Measurements from ENCODE around the gene AZU1.
A peak's percentile ranks its signal among the peaks of the same experiment; 100 is the strongest.

The AZU1 gene

DNA sequence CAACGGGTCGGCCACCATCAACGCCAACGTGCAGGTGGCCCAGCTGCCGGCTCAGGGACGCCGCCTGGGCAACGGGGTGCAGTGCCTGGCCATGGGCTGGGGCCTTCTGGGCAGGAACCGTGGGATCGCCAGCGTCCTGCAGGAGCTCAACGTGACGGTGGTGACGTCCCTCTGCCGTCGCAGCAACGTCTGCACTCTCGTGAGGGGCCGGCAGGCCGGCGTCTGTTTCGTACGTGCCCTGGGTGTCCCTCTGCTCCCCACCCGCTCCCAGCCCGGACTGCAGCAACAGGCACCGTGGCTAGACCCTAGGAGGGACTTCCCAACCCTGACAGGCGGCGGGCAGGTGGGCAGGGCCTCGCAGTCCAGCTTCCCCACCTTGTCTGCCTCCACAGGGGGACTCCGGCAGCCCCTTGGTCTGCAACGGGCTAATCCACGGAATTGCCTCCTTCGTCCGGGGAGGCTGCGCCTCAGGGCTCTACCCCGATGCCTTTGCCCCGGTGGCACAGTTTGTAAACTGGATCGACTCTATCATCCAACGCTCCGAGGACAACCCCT, 28.0 kb downstream of the AZU1 start:
- DNase-seq, result no peak

DNA sequence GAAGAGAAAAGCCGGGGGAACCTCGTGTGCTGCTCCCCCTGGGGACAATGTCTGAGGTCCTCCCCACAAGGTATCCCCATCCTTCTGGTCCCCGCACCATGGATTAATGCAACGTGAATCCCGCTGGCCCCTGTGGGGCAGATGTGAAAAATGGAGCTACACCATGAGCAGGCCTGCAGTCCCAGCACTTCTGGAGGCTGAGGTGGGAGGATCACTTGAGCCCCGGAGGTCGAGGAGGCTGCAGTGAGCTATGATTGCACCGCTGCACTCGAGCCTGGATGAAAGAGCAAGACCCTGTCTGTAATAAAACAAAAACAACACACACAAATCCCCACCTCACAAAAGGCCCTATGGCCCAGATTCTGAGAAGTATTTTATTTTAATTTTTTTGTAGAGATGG, 30.6 kb downstream of the AZU1 start:
- DNase-seq, result no peak

DNA sequence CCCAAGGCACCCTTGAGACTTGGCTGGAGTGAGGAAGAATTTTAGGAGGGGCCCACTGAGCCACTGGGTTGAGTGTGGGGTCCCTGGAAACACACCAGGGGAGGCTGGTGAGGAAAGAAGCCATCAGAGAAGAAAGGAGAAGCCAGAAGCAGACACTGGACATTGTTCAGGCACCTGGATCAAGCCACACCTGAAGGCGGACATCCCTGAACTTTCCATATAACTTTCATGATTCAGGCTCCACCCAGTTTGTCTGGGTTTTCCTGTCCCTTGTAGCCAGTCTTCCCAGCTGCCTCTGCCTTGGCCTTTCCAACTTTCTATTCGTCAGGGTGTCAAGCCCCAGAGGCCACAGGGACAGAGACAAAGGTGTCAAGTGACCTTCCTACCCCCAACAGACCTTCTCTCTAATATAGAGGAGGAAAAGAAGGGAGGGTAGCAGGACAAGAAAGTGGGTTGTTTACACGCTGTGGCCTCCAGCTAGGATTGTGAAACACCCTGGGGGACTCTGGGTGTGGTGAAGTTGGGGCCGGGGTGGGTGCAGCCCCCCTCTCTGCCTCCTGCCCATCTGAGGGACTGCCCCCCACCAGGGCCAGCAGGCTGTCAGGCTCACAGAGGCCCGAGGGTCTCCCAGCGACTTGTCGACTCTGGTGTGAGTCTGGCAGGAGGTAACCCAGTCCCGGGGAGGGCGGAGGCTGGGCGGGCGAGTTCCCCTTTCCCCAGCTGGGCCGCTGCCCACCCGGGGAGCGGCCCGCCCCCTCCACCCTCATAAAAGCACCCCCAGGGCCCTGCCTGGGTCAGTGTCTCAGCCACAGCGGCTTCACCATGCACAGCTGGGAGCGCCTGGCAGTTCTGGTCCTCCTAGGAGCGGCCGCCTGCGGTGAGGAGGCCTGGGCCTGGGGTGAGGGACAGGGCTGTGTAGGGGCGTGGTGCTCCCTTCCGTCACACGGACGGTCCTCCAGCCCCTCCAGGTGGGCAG, 31.5 kb downstream of the AZU1 start, which contains the start of gene CFD:
TSS of gene CFD (plus strand) at position 797 of the 976 bp plus-strand sequence. CDS start at position 823, 26 bp downstream.
- no peak for DNase-seq

DNA sequence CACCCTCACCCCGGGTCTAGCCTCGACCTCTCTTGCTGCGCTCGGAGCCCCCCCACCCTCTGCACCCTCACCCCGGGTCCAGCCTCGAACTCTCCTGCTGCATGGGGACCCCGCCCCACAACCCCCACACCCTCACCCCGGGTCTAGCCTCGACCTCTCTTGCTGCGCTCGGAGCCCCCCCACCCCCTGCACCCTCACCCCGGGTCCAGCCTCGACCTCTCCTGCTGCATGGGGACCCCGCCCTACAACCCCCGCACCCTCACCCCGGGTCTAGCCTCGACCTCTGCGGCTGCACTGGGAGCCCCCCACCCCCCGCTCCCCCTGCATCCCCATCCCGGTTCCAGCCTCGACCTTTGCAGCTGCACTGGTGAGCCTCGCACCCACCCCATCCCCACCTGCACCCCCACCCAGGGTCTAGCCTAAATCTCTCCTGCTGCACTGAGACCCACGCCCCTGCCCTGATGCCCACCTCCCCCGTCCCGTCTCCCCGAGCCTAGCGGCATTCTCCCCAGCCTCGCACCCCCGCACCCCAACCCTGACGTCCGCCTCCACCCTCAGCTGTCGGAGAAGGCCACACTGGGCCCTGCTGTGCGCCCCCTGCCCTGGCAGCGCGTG, 33.6 kb downstream of the AZU1 start:
- no peak for DNase-seq

DNA sequence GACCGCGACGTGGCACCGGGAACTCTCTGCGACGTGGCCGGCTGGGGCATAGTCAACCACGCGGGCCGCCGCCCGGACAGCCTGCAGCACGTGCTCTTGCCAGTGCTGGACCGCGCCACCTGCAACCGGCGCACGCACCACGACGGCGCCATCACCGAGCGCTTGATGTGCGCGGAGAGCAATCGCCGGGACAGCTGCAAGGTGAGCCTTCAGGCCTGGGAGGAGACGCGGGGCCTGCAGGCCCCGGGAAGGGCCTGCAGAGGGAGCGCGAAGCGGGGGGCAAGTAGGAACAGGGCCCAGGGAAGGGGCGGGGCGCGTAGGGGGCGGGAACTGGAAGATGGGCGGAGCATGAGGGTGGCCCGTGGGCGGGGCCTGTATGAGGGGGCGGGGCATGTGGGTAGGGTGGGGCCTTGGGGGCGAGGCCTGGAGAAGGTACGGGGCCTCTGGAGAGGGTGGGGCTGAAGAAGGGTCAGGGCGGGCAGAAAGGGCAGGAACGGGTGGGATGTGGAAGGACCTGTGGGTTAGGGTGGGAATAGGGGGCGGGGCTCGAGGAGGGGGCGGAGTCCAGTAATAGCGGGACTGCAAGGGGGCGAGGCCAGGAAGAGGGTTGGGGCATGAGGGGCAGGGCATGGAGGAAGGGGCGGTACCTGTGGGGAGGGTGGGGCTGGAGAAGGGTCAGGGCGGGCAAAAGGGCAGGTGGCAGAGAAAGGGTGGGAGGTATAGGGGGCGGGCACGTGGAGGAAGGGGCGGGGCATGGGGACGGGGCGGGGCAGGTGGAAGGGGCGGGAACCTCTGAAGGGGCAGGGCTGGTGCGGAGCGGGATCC, 34.3 kb downstream of the AZU1 start:
- DNase-seq, result no peak

DNA sequence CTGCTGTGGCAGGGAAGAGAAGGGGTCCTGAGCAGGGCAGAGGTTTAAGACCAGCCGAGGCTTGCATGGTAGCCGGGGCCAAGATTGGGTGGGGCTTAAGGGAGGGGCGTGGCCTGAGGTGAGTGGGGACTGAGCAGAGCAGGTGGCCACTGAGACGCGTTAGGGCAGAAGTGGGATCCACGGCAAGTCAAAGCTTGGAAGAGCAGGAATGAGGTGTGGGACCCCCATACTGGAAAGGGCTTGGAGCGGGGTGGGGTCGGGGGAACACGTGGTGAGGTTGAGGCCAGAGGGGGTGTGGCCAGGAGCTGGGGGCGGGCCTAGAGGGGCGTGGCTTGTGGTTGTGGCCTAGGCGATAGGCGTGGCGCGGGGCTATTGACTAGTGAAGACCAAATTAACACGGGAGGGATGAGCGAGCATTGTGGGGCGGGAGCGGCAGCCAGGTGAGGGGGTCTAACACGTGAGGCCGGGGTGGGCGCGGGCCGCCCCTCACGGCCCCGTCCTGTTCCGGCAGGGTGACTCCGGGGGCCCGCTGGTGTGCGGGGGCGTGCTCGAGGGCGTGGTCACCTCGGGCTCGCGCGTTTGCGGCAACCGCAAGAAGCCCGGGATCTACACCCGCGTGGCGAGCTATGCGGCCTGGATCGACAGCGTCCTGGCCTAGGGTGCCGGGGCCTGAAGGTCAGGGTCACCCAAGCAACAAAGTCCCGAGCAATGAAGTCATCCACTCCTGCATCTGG, 35.1 kb downstream of the AZU1 start:
- DNase-seq, result no peak

DNA sequence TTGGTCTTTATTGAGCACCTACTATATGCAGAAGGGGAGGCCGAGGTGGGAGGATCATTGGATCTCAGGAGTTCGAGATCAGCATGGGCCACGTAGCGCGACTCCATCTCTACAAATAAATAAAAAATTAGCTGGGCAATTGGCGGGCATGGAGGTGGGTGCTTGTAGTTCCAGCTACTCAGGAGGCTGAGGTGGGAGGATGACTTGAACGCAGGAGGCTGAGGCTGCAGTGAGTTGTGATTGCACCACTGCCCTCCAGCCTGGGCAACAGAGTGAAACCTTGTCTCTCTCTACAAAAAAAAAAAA, 35.6 kb downstream of the AZU1 start:
- DNase-seq, result no peak

DNA sequence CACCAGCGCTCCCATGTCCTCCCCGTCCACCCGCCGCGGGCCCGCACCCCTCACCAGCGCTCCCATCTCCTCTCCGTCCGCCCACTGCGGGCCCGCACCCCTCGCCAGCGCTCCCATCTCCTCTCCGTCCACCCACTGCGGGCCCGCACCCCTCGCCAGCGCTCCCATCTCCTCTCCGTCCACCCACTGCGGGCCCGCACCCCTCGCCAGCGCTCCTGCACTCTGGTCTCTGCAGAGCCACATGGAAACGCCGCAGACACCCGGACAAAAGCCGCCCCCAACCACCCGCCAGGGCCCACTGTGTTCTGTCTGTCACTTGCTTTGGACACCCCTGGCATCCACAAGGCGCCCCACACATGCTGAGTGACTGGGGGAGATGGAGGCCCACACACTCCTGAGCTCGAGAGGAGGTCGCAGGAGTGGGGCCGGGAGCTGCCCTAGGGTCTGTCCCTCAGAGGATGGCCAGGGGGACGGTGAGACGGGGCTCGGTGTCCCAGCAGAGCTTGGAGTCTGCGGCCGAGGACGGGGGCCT, 39.2 kb downstream of the AZU1 start:
- DNase-seq, result no peak

DNA sequence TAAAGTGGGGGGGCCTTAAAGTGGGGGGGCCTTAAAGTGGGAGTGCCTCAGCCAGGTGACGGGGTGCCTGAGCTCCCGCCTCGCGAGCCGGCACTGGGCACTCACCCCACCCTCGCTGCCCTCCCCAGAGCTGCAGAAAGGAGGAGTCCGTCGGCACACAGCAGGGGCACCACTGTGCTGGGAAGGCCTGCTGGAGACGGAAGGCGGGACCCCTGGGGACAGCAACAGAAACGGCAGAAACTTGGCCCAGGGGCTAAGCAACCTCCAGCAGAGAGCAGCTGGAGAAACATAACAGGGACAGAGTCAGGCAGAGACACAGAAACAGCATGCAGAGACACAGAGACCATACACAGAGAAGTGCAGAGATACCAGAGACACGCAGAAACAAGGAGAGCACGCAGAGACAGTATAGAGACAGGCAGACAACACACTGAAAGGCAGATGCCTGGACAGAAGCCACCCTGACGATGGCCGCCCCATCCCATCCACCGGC, 39.7 kb downstream of the AZU1 start:
- no peak for DNase-seq

DNA sequence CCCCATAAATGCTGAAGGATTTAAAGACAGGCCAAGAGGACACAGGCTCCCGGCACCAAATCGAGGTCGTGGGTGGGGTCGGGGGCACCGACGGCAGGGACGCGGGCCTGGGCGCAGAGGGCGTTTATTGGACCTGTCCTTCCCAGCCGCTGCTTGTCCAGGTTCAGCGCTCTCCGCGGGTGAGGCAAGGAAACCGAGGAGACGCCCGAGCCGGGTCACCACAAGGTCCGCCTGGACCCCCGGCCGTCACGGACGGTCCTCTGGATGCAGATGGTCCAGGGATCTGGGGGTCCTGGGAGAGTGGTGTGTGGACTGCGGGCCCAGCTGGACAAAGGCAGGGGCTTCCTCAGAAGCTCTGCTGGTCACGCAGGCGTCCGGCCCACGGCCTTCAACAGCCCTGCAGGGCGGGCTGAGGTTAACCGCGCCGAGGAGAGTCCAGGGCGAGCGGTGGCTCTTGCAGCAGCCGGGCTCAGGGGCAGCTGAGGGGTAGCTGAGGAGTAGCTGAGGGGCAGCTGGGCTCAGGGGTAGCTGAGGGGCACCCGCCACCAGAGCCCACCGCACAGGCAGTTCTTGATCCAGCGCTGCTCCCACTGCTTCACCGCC, 40.3 kb downstream of the AZU1 start:
- DNase-seq, result no peak

DNA sequence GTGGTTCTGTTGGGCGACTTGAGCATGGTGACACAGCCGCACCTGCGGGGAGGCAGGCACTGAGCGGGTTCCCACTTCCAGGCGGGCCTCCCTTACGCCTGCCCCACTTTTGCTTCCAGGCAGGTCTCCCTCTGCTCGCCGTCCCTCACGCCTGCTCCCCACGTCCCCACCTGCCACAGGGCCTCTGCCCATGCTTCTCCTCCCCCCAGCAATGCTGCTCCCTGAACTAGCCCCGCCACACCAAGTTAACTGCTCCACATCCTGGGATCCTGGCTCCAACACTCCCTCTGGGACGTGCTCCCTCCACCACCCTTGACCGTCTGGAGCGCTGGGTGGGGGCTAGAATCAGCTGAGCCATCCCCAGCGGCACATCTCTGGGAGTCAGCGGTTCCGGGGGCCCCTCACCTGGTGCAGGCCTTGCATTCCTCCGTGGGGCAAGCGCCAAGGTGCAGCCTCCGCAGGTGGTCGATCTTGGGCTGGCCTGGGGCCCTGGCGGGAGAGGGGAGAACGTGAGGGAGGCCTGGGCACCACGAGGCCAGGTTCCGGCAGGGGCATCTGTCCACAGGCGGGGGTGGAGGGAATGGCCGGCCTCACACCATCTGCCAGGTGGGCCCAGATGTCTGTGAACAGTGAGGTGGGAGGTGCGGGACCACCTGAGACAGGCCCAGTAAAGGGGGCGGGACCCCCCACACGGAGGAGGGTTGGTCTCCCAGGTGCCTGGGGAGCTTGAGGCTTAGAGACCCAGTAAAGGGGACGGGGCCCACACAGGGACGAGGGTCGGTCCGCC, 41.0 kb downstream of the AZU1 start:
- no peak for DNase-seq

DNA sequence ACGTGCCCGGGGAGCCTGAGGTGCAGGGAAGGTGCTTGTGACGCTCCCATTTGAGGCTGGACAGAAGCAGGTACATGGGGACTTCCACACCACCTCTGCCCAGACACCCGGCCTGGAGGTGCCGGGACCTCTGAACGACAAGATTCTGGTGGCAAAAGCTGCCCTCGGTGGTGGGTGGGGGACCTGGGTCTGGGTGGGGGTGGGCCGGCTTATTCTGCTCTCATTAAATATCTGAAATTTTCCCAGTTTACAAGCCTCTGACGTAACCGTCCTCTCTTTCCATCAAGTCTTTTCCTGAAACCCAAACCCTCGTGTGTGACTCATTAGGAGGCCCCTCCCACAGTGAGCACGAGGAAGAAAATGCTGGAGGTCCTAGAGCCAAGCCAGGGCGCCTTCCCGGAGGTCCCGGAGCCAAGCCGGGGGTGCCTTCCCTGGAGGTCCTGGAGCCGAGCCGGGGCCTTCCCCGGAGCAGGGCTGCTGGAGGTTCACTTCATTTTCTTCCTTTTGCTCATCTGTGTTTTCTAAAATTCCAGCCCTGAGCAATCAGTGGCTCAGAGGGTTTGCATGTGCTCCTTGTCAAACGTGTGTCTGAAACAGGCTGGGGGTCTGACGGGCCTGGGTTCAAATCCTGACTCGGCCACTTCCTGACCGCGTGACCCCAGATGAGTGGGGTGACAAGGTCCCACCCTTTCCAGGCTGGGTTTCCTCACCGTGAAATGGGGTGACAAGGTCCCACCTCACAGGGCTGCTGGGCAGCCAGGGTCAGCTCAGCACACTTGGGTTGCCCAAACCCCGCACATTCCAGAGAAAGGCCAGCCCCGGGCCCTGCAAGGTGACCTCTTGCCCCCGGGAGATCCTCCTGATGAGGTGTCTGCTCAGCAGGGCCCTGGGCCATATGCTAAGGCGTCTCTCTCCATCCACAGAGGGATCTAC, 41.9 kb downstream of the AZU1 start:
- peak; percentile 90 for DNase-seq

DNA sequence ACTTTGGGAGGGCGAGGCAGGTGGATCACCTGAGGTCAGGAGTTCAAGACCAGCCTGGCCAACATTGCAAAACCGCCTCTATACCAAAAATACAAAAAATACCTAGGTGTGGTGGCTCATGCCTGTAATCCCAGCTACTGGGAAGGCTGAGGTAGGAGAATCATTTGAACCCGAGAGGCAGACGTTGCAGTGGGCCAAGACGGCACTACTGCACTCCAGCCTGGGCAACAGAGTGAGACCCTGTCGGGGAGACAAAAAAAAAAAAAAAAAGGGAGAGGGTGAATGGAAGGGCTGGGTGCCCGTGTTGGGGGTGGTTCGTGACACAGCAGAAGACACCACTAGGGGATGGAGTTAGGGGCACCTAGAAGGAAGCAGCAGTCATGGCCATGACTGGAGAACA, 42.7 kb downstream of the AZU1 start:
- no peak for DNase-seq

DNA sequence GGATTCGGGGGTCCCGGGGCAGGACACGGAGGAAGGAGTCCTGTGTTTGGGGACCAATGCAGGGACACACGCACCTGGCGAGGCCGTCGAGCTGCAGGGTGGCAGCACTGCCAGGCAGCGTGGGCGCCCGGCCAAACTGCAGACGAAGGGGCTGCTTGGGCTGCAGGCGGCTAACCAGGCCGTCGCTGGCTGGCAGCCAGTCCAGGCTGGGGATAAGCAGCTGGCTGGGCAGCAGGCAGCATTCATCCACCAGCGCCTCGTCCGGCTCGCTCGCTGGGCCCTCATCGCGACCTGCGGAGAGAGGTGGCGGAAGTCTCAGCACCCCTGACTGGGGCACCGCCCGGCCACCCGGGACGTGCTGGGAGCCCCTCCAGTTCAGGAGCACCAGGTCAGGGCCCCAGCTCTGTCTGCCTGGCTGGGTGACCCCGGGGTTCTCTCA, 43.3 kb downstream of the AZU1 start:
- DNase-seq, result no peak

DNA sequence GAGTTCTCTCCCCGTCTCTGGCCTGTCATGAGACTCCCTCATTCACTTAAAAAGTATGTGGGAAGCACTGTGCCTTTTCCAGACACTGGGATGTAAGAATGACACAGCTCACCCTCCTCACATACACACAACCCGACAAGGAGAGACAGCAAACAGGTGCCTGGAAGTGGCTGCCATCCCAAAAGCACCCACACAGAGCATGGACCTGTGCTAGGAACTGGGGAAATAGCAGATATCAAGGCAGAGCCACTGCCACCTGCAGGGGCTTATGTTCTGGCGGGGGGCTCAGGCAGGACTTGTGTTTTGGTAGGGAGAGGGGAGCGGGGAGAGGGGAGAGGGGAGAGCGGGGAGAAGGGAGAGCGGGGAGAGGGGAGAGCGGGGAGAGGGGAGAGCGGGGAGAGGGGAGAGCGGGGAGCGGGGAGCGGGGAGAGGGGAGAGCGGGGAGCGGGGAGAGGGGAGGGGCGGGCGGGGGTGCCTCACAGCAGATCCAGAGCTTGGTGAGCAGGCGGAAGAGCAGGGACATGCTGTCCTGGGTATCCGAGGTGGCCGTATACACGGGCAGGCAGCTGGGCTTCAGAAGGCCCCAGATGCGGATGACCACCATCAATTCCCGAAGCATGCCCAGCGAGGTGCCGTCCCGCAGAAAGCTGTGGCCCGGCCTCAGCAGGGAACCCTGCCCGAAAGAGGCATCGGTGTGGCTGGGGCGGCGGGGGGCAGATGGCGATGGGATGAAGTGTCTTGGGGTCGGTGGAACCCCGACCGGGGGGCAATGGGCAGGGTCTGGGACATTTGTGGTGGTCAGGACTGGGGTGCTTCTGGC, 44.0 kb downstream of the AZU1 start:
- DNase-seq, result no peak

DNA sequence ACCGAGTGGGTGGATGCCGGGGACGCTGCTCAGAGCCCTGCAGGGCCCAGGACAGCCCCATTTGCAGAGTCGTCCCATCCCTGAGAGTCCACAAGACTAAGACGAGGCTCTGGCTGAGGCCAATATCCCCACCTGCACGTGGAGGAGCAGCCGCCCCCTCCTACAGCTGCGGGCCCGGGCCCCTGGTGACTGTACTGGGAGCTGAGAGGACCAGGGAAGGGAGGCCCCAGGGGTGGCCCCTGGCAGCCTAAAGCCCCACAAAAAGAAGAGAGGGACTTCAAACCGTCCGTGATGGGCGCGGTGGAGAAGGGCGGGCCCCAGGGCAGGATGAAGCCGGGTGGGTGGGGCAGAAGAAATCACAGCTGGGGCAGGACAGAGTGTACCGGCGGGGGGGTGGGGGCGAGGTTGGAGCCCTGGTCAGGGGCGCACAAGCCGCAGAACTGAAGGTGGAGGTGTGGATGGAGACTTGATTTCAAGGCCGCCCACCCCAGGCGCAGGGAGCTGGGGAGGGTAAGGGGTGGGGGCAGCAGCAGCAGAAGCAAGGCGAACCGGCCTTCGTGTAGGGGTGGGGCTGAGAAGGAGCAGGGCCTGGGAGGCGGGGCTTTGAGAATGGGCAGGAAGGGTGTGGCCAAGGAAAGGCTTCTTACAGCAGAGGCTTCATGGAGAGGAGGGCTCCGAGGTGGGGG, 44.8 kb downstream of the AZU1 start:
- DNase-seq, result no peak

DNA sequence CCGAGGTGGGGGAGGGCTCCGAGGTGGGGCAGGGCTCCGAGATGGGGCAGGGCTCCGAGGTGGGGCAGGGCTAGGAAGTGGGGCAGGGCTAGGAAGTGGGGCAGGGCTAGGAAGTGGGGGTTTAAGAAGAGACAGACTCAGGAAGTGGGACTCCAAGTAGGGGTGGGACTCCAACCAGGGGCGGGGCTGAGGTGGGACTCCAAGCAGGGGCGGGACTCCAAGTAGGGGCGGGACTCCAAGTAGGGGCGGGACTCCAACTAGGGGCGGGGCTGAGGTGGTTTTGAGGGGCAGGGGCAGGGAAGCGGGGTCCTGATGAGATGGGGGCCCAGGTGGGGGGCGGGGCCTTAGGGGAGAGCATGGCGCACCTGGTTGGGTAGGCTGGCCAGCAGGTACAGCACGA, 45.4 kb downstream of the AZU1 start:
- no peak for DNase-seq

DNA sequence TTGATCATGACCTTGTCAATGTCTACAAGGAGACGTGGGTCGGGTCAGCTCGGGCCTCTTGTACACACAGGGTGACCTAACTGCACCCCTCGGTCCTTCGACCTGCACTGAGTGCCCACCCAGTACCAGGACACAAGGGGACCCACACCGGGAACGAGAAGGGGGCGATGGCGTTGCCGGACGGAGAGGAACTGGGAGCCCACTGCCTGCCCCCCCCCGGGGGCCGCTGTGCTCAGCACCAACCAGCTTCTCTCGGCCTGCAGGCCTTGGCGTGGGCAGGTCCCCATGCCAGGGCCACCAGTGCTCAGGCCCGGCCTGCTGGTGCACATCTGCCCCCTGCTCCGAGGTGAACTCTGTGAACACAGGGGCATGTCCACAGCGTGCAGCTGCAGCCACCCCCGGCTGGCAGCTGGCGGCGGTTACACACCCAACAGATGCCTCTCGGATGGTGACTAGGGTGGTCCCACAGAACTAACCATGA, 46.0 kb downstream of the AZU1 start:
- DNase-seq, result no peak

All from amniotic stem cell (primary cell).